GM04504 (cell line): ENCODE results near the gene COBLL1.
"Not testable (repeated sequence)": the region's sequence is repeated elsewhere in the genome, so short reads cannot be mapped to it uniquely, and the experiment has no call there.

Source experiments
- DNase-seq: peaks from one replicate; pipeline ENCODE4 v3.0.0-alpha.2; 2012; ENCODE audit warnings: low read depth

The COBLL1 gene

GRCh38 chr2:164841719-164842623, at the start of gene COBLL1:
TSS of gene COBLL1 (minus strand) at chr2:164841823. CDS start at chr2:164841196, 627 bp downstream.
- peak; percentile 33 for DNase-seq

- DNase-seq = no peak
Observed at GRCh38 chr2:164890544-164890943, 48.9 kb upstream of the COBLL1 start.

GRCh38 chr2:164888592-164888991, 47.0 kb upstream of the COBLL1 start:
- no peak for DNase-seq

GRCh38 chr2:164887434-164888144, 46.0 kb upstream of the COBLL1 start:
- DNase-seq = no peak

GRCh38 chr2:164882276-164882675, 40.7 kb upstream of the COBLL1 start:
- DNase-seq = no peak

- no peak for DNase-seq
Observed at GRCh38 chr2:164881524-164881923, 39.9 kb upstream of the COBLL1 start.

- DNase-seq = no peak
Observed at GRCh38 chr2:164879901-164880535, 38.4 kb upstream of the COBLL1 start.

GRCh38 chr2:164877927-164878326, 36.3 kb upstream of the COBLL1 start:
- no peak for DNase-seq

- no peak for DNase-seq
Observed at GRCh38 chr2:164877169-164877568, 35.5 kb upstream of the COBLL1 start.

- DNase-seq = no peak
Observed at GRCh38 chr2:164875334-164876205, 33.9 kb upstream of the COBLL1 start.

- DNase-seq = no peak
Observed at GRCh38 chr2:164873210-164873908, 31.7 kb upstream of the COBLL1 start.

GRCh38 chr2:164871404-164871803, 29.8 kb upstream of the COBLL1 start:
- no peak for DNase-seq

GRCh38 chr2:164869420-164869772, 27.8 kb upstream of the COBLL1 start:
- DNase-seq = no peak

- peak; percentile 39 for DNase-seq
Observed at GRCh38 chr2:164868563-164869419, 27.2 kb upstream of the COBLL1 start.

- DNase-seq = no peak
Observed at GRCh38 chr2:164867779-164868397, 26.3 kb upstream of the COBLL1 start.

- not testable (repeated sequence) for DNase-seq
Observed at GRCh38 chr2:164866381-164866780, 24.8 kb upstream of the COBLL1 start.

GRCh38 chr2:164860694-164861042, 19.0 kb upstream of the COBLL1 start:
- no peak for DNase-seq

- DNase-seq = not testable (repeated sequence)
Observed at GRCh38 chr2:164859906-164860693, 18.5 kb upstream of the COBLL1 start.

GRCh38 chr2:164859251-164859818, 17.7 kb upstream of the COBLL1 start:
- no peak for DNase-seq
